ENCODE data around the gene MUC4. TPM values are rescaled to one million over a fixed set of nuclear protein-coding genes. Genes with fewer than 3 reads are reported as not detected.

Gene MUC4
- total and polyA plus RNA-seq, 9 donors, result 0.02 to 0.99 (median 0.31) TPM; not detected in 2

DNA sequence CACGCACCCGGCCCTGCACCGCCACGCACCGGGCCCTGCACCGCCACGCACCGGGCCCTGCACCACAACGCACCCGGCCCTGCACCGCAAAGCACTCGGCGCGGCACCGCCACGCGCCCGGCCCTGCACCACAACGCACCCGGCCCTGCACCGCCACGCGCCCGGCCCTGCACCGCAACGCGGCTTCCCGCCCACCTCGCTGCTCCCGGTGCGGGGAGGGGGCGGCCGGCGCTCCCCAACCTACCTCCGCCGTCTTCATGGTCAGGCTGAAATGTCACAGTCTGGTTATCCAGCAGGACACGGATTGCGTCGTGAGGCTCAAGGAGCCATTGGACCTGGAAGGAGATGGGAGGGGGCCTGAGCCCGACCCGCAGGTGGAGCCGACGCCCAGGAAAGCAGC lies 49.1 kb downstream of the MUC4 start:
- H3K4me1 ChIP-seq (ENCODE audit: insufficient read depth), result peaks cover 2% of the 10 kb centered on the region
- no peak for TF ChIP-seq EP300 (IDR thresholded peaks at IDR 0.05)
- TF ChIP-seq, protein P1, sequence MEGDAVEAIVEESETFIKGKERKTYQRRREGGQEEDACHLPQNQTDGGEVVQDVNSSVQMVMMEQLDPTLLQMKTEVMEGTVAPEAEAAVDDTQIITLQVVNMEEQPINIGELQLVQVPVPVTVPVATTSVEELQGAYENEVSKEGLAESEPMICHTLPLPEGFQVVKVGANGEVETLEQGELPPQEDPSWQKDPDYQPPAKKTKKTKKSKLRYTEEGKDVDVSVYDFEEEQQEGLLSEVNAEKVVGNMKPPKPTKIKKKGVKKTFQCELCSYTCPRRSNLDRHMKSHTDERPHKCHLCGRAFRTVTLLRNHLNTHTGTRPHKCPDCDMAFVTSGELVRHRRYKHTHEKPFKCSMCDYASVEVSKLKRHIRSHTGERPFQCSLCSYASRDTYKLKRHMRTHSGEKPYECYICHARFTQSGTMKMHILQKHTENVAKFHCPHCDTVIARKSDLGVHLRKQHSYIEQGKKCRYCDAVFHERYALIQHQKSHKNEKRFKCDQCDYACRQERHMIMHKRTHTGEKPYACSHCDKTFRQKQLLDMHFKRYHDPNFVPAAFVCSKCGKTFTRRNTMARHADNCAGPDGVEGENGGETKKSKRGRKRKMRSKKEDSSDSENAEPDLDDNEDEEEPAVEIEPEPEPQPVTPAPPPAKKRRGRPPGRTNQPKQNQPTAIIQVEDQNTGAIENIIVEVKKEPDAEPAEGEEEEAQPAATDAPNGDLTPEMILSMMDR (IDR thresholded peaks at IDR 0.05), result no peak
- no peak for TF ChIP-seq POLR2A (IDR thresholded peaks at IDR 0.05)
- 74 to 85% (median 83%) methylated on average over 41 to 43 of the region's 43 CpGs for WGBS, 3 donors
- no peak for DNase-seq
- no peak overlapping the region for H3K27ac ChIP-seq
- H3K4me3 ChIP-seq, result no peak overlapping the region
- intact Hi-C loops (cut with DNase I), result no loop called here
- no peaks in the 10 kb centered on the region for H3K9me3 ChIP-seq
- no peaks in the 10 kb centered on the region for H3K36me3 ChIP-seq
- H3K27me3 ChIP-seq, result no peaks in the 10 kb centered on the region

DNA sequence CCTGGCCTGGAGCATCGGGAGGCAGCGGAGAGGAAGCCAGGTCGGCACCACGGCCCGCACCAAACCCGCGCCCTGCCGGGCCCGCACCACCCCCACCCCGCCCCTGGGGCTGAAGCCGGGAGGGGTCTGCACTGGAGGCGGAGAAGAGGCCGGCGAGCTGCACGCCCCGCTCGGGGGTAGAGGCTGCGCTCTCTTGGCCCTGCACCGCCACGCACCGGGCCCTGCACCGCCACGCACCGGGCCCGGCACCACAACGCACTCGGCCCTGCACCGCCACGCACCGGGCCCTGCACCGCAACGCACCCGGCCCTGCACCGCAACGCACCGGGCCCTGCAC lies 49.5 kb downstream of the MUC4 start:
- TF ChIP-seq, protein P1 (IDR thresholded peaks at IDR 0.05), result no peak
- TF ChIP-seq POLR2A (IDR thresholded peaks at IDR 0.05) (no peak), EP300 (IDR thresholded peaks at IDR 0.05) (no peak)
- intact Hi-C loops (cut with DNase I), result no loop called here
- peaks cover 4% of the 10 kb centered on the region for H3K4me1 ChIP-seq (ENCODE audit: insufficient read depth)
- no peak overlapping the region for H3K27ac ChIP-seq
- no peak for DNase-seq
- no peaks in the 10 kb centered on the region for H3K9me3 ChIP-seq
- 49 to 73% (median 59%) methylated on average over 27 to 36 of the region's 36 CpGs for WGBS, 3 donors
- H3K4me3 ChIP-seq, result no peak overlapping the region
- H3K36me3 ChIP-seq, result no peaks in the 10 kb centered on the region
- no peaks in the 10 kb centered on the region for H3K27me3 ChIP-seq

DNA sequence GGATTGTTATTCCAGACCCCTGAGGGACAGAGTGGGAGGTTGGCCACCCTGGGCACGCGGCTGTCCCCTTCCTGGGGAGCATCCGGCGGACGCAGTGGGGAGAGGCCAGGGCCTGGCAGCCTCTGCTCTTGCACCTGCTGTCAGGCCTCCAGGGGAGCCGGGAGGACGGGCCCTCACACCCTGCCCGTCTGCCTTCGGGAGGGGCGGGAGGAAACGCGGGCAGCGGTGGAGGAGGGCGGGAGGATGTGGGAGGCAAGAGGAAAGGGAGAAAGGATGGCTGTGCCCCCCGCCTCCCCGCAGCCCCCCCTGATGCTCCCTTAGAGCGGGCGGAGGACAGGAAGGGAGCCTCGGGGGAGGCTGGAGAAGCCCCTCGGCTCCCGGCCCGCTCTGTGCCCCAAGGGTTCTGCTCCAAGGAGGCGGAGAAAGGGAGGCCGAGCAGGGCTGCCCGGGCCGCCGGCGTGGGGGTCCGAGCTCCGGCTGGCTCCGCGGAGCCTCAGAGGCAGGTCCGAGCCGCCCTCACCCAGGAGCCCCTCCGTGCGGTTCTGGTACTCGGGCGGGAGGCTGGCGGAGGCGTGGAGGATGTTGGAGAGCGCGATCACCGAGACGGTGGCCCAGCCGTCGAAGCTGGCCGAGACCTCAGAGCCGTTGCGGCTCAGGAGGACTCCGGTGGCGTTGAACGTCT lies 50.0 kb downstream of the MUC4 start:
- intact Hi-C loops (cut with DNase I), result no loop called here
- no peak overlapping the region for H3K27ac ChIP-seq
- no peak overlapping the region for H3K4me3 ChIP-seq
- H3K9me3 ChIP-seq, result no peaks in the 10 kb centered on the region
- WGBS, 3 donors, result 8 to 22% (median 11%) methylated on average over 46 to 52 of the region's 52 CpGs
- no peak for DNase-seq
- no peaks in the 10 kb centered on the region for H3K27me3 ChIP-seq
- TF ChIP-seq, protein P1 (IDR thresholded peaks at IDR 0.05), result no peak
- TF ChIP-seq POLR2A (IDR thresholded peaks at IDR 0.05) (no peak), EP300 (IDR thresholded peaks at IDR 0.05) (no peak)
- peaks cover 7% of the 10 kb centered on the region for H3K4me1 ChIP-seq (ENCODE audit: insufficient read depth)
- H3K36me3 ChIP-seq, result no peaks in the 10 kb centered on the region

DNA sequence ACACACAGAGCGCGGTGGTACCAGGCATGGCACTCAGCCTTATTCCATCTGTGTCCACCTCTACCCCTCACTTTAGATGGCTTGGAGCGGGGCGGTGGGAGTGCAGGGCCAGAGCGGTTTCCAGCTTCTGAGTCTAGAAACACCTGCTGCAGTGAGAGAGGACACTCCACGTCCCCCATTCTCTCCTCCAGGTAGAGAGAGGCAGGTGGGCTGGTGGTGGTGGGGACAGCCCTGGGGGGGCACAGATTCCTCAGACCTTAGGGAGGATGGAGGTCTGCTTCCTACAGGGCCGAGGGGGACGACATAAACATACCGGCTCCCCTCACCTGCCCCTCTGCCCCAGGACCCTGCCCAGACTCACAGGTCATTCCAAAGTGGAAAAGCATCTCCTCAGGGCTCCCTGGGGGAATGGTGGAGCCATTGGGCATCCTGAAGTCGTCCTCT lies 50.6 kb downstream of the MUC4 start:
- Histone ChIP-seq H3K4me1 (ENCODE audit: insufficient read depth) (peaks cover 7% of the 10 kb centered on the region), H3K27ac (no peak overlapping the region), H3K27me3 (no peaks in the 10 kb centered on the region), H3K4me3 (no peak overlapping the region), H3K9me3 (no peaks in the 10 kb centered on the region), H3K36me3 (no peaks in the 10 kb centered on the region)
- WGBS, 3 donors, result 66 to 82% (median 77%) methylated on average over 10 of the region's 10 CpGs
- intact Hi-C loops (cut with DNase I), result no loop called here
- DNase-seq, result no peak
- TF ChIP-seq, protein P1 (IDR thresholded peaks at IDR 0.05), result no peak
- TF ChIP-seq POLR2A (IDR thresholded peaks at IDR 0.05), result no peak
- TF ChIP-seq EP300 (IDR thresholded peaks at IDR 0.05), result no peak
